Colonic mucosa (tissue), 4 donors: ENCODE measurements around the gene S100A13. TPM values are rescaled to one million over a fixed set of nuclear protein-coding genes. Genes with fewer than 3 reads are reported as not detected.
A peak's percentile ranks its signal among the peaks of the same experiment; 100 is the strongest.

Experiments used
- DNase-seq: peaks from one replicate; pipeline ENCODE4 v3.0.0-alpha.2; 2020
- H3K27ac ChIP-seq: fragments of 200-600 bp; one replicate; pipeline ENCODE4 v1.8.0; 2021
- H3K27me3 ChIP-seq: fragments of 200-600 bp; one replicate; pipeline ENCODE4 v1.8.0; 2021
- H3K36me3 ChIP-seq: fragments of 200-600 bp; one replicate; pipeline ENCODE4 v1.8.0; 2021
- H3K4me1 ChIP-seq: fragments of 200-600 bp; one replicate; pipeline ENCODE4 v1.8.0; 2021; ENCODE audit warnings: mild to moderate bottlenecking
- H3K4me3 ChIP-seq: fragments of 200-600 bp; one replicate; pipeline ENCODE4 v1.8.0; 2021
- H3K9ac ChIP-seq, 2 donors: one replicate each; pipeline ENCODE4 v1.7.0; 2013; ENCODE audit warnings: control low read depth in 2 of 2, low read depth in 2 of 2, low read length in 2 of 2
- H3K9me3 ChIP-seq: fragments of 200-600 bp; one replicate; pipeline ENCODE4 v1.8.0; 2021
- intact Hi-C: fragments of 100-400 bp; cut with DNase I; formaldehyde crosslinking; loops from one replicate; pipeline ENCODE4 v1.14.1; 2022
- total RNA-seq, 2 donors: library from RNA; stranded (reverse); fragmentation: NEBNext Ultra II Directional in 1 of 2; extraction: Animal tissue kit (Norgen Biotek cat#: 25700) in 1 of 2; gene quantifications; one replicate each; pipeline ENCODE4 v1.2.1, GENCODE V29; 2021
- TF ChIP-seq, protein P1 (sequence below): fragments of 200-600 bp; IDR thresholded peaks from one replicate; pipeline ENCODE4 v1.8.0; 2022; ENCODE audit warnings: antibody characterized with exemption, mild to moderate bottlenecking
- donor health status: healthy.
- donor health status: DM: no; HTN: no; CAD: no.
- donor health status: DM: no; HTN: no; CAD: no.

Gene S100A13
- total RNA-seq, 2 donors from 2014 or later: 45.2 to 67.2 TPM

DNA sequence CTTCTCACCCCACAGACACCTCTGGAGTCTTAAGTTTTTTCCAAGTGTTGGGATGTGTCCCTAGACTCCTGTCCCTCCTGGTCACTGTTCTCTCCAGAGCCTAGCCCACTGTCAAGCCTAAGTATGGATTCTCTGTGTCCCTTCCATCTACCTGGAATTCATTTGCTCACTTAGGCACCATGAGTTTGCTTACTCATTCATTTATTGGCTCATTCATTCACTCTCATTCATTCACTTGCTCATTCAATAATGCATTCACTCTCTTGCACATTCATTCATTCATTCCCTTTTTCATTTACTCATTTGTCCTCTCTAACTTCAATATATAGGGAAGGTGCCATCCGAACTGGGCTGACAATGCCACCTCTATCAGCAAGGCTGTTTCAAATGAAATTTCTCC is 15.9 kb downstream of the S100A13 start:
- H3K9ac ChIP-seq: peak overlapping the region; percentile 89
- H3K9me3 ChIP-seq: no peaks in the 10 kb centered on the region
- peak overlapping the region; percentile 46 for H3K27ac ChIP-seq
- no peaks in the 10 kb centered on the region for H3K36me3 ChIP-seq
- H3K27me3 ChIP-seq: no peaks in the 10 kb centered on the region
- H3K4me3 ChIP-seq: peak overlapping the region; percentile 63
- peaks cover 22% of the 10 kb centered on the region for H3K4me1 ChIP-seq
- intact Hi-C loops: no loop called here
- TF ChIP-seq, protein P1, sequence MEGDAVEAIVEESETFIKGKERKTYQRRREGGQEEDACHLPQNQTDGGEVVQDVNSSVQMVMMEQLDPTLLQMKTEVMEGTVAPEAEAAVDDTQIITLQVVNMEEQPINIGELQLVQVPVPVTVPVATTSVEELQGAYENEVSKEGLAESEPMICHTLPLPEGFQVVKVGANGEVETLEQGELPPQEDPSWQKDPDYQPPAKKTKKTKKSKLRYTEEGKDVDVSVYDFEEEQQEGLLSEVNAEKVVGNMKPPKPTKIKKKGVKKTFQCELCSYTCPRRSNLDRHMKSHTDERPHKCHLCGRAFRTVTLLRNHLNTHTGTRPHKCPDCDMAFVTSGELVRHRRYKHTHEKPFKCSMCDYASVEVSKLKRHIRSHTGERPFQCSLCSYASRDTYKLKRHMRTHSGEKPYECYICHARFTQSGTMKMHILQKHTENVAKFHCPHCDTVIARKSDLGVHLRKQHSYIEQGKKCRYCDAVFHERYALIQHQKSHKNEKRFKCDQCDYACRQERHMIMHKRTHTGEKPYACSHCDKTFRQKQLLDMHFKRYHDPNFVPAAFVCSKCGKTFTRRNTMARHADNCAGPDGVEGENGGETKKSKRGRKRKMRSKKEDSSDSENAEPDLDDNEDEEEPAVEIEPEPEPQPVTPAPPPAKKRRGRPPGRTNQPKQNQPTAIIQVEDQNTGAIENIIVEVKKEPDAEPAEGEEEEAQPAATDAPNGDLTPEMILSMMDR: no peak
- no peak for DNase-seq

DNA sequence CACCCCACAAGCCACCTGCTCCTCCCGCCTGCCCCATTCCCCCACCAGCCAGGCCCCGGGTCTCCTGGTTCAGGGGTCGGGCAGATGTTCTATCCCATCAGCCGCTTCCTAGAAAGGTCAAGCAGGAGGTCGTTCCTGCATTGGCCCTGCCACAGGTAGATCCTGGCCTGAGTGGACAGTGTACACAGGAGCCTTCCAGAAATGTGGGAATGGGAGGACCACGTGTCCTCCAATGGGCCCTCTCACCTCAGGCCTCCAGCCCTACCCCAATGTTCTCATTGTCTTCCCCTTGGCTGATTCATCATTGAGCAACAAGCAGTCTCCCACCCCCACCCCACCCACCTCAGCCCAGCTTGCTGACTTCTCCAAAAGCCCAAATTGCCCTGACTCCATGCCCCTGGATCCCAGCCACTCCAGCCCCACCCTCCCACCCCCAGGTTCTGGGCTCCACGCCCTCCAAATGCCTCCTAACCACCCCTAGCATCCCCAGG is 16.4 kb downstream of the S100A13 start:
- peak overlapping the region; percentile 78 for H3K27ac ChIP-seq
- intact Hi-C loops: no loop called here
- DNase-seq: peak; percentile 22
- H3K4me1 ChIP-seq: peaks cover 22% of the 10 kb centered on the region
- no peaks in the 10 kb centered on the region for H3K27me3 ChIP-seq
- H3K4me3 ChIP-seq: peak overlapping the region; percentile 13
- H3K9me3 ChIP-seq: no peaks in the 10 kb centered on the region
- H3K36me3 ChIP-seq: no peaks in the 10 kb centered on the region
- H3K9ac ChIP-seq: peak overlapping the region in 1 of 2 donors; percentile 78
- TF ChIP-seq, protein P1: no peak

DNA sequence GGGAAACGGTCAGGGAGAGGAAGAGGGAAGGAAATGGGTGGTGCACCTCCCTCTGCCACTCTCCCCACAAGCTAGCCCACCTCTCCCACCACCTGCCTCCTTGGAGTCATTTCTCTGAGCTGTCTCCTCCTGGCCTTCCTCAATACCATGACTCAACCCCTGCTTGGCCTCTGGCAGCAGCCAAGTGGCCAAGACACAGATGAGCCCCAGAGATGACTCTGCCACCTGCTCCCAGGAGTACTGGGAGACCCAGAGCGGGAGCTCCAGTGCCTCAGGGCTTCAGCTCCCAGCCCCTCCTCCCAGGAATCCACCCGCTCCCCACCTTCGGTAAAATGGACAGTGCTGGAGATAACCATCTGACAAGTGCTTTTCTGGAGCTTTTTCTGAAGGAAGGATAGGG is 17.0 kb downstream of the S100A13 start:
- DNase-seq: peak; percentile 30
- intact Hi-C loops: no loop called here
- Histone ChIP-seq H3K9ac (peak overlapping the region in 1 of 2 donors; percentile 78), H3K4me1 (peaks cover 22% of the 10 kb centered on the region), H3K27me3 (no peaks in the 10 kb centered on the region), H3K4me3 (peak overlapping the region; percentile 13), H3K9me3 (no peaks in the 10 kb centered on the region), H3K36me3 (no peaks in the 10 kb centered on the region), H3K27ac (peak overlapping the region; percentile 78)
- TF ChIP-seq, protein P1: no peak

DNA sequence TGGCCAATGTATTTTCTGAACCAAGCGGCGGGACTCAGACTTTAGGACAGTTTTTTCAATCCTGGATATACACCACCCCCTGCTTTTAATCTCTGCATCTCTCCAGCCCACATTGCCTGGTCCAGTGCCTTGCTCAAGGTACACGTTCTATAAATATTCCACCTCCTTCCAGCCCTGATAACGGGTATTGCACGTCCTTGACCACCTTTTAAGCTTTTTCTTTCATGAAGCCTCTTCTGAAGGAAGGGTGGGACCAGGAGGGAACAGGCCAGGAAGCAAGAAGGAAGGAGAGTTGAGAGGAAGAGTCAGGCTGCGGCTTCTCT is 17.8 kb downstream of the S100A13 start:
- H3K36me3 ChIP-seq: no peaks in the 10 kb centered on the region
- no peak for DNase-seq
- intact Hi-C loops: no loop called here
- peak overlapping the region; percentile 78 for H3K27ac ChIP-seq
- TF ChIP-seq, protein P1: no peak
- H3K9me3 ChIP-seq: no peaks in the 10 kb centered on the region
- peaks cover 22% of the 10 kb centered on the region for H3K4me1 ChIP-seq
- H3K4me3 ChIP-seq: no peak overlapping the region
- H3K9ac ChIP-seq: peak overlapping the region in 1 of 2 donors; percentile 78
- no peaks in the 10 kb centered on the region for H3K27me3 ChIP-seq

DNA sequence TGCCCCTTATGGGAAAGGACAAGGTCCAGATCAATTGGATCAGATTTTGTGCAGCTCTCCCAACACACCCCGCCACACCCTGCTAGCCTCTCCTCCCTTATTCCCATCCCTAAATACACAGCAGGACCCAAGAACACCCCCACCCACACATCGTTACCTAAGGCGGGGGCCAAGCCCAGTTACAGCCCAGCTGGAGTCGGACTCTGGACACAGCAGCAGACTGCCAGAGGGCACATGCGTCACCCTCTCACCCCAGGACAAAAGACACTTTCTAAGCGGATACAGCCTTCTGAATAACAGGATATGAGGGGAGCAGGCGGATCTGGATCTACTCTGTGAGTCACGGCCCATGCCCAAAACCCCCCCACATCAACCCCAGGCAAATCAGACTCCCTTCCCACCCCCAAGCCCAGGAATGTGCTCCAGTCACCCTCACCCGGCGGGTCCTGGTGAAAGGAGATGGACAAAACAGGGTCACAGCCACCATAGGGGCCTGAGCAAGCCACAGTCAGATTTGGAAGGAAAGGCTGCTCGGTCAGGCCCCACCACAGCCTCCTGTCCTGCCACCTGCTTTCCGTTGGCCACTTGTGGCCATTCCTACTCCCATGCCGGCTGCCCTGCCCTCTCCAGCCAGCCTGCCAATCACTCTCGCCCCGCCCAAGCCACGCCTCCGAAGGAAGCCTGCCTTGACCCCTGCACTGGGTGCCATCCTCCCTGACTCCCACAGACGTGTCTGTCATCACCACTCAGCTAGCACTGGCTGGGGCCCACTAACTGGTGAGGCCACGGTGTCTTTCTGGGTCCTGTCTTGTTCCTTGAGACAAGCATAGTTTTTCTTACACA is 18.3 kb downstream of the S100A13 start:
- no peaks in the 10 kb centered on the region for H3K27me3 ChIP-seq
- peak; percentile 94 for DNase-seq
- peak overlapping the region; percentile 12 for H3K4me3 ChIP-seq
- TF ChIP-seq, protein P1: no peak
- intact Hi-C loops: no loop called here
- H3K9ac ChIP-seq: peak overlapping the region; percentile 68 to 78
- peak overlapping the region; percentile 78 for H3K27ac ChIP-seq
- H3K36me3 ChIP-seq: no peaks in the 10 kb centered on the region
- peaks cover 22% of the 10 kb centered on the region for H3K4me1 ChIP-seq
- no peaks in the 10 kb centered on the region for H3K9me3 ChIP-seq
